Measurements from ENCODE around the gene NAA11.

- TF ChIP-seq, protein P1, sequence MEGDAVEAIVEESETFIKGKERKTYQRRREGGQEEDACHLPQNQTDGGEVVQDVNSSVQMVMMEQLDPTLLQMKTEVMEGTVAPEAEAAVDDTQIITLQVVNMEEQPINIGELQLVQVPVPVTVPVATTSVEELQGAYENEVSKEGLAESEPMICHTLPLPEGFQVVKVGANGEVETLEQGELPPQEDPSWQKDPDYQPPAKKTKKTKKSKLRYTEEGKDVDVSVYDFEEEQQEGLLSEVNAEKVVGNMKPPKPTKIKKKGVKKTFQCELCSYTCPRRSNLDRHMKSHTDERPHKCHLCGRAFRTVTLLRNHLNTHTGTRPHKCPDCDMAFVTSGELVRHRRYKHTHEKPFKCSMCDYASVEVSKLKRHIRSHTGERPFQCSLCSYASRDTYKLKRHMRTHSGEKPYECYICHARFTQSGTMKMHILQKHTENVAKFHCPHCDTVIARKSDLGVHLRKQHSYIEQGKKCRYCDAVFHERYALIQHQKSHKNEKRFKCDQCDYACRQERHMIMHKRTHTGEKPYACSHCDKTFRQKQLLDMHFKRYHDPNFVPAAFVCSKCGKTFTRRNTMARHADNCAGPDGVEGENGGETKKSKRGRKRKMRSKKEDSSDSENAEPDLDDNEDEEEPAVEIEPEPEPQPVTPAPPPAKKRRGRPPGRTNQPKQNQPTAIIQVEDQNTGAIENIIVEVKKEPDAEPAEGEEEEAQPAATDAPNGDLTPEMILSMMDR (tag by site-specific recombination; IDR thresholded peaks at IDR 0.05): no peak
- TF ChIP-seq YY1 (tag by site-specific recombination; IDR thresholded peaks at IDR 0.05) (no peak), MZF1 (tag by site-specific recombination; IDR thresholded peaks at IDR 0.05; ENCODE audit: borderline replicate concordance) (no peak)
Observed at GRCh38 chr4:79292008-79292407, 33.9 kb downstream of the NAA11 start.
